ENCODE results near the gene CLIP2. TPM values are rescaled to one million over a fixed set of nuclear protein-coding genes. Genes with fewer than 3 reads are reported as not detected.
A peak's percentile ranks its signal among the peaks of the same experiment; 100 is the strongest.
"Not testable (repeated sequence)": the region's sequence is repeated elsewhere in the genome, so short reads cannot be mapped to it uniquely, and the experiment has no call there.

CLIP2 gene
- total RNA-seq, 1 experiment from 2014 or later: 28.9 TPM

DNA sequence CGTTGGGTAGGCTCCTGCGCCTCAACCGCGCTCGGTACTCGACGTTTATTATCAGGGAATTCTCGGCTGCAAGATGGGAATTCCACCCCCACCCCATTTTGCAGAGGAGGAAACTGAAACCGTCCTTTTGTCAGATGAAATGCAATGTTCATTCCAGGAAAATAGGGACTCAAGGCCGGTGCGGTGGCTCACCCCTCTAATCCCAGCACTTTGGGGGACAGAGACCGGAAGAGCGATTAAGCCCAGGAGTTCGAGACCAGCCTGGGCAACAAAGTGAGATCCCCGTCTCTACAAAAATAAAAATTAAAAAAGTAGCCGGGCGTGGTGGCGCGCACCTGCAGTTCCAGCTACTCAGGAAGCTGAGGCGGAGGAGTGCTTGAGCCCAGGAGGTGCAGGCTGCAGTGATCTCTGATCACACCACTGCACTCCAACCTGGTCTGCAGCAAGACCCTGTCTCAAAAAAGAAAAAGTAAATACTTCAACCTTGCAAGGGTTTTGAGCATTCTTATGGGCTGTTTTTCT is 34.3 kb upstream of the CLIP2 start:
- intact Hi-C loops (cut with micrococcal nuclease; ENCODE audit: unreplicated experiment): no loop called here
- H3K27me3 ChIP-seq (replicated peaks; ENCODE audit: insufficient read depth, low read depth, low read length, poor library complexity): no peaks in the 10 kb centered on the region
- BruUV-seq (replicated peaks): TSS peak; percentile 77
- H3K9me3 ChIP-seq (ENCODE audit: low read depth, low read length, poor library complexity, severe bottlenecking): no peaks in the 10 kb centered on the region
- TF ChIP-seq, protein P1, sequence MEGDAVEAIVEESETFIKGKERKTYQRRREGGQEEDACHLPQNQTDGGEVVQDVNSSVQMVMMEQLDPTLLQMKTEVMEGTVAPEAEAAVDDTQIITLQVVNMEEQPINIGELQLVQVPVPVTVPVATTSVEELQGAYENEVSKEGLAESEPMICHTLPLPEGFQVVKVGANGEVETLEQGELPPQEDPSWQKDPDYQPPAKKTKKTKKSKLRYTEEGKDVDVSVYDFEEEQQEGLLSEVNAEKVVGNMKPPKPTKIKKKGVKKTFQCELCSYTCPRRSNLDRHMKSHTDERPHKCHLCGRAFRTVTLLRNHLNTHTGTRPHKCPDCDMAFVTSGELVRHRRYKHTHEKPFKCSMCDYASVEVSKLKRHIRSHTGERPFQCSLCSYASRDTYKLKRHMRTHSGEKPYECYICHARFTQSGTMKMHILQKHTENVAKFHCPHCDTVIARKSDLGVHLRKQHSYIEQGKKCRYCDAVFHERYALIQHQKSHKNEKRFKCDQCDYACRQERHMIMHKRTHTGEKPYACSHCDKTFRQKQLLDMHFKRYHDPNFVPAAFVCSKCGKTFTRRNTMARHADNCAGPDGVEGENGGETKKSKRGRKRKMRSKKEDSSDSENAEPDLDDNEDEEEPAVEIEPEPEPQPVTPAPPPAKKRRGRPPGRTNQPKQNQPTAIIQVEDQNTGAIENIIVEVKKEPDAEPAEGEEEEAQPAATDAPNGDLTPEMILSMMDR (conservative IDR thresholded peaks at IDR 0.05; ENCODE audit: low read depth, low read length): no peak
- H3K4me1 ChIP-seq (ENCODE audit: insufficient read depth, low read length, poor library complexity, severe bottlenecking): no peaks in the 10 kb centered on the region
- H3K27ac ChIP-seq (ENCODE audit: low read depth, low read length, poor library complexity, severe bottlenecking): peak overlapping the region; percentile 98
- CTCF ChIA-PET: no interaction called here
- H3K36me3 ChIP-seq (ENCODE audit: insufficient read depth, low read length, poor library complexity, severe bottlenecking): peaks cover 20% of the 10 kb centered on the region
- no peak for DNase-seq (ENCODE audit: low spot score)
- POLR2A ChIA-PET (ENCODE audit: low non-redundant PET): no interaction called here
- H3K4me3 ChIP-seq (ENCODE audit: low read depth, low read length, poor library complexity, severe bottlenecking): peak overlapping the region; percentile 90

DNA sequence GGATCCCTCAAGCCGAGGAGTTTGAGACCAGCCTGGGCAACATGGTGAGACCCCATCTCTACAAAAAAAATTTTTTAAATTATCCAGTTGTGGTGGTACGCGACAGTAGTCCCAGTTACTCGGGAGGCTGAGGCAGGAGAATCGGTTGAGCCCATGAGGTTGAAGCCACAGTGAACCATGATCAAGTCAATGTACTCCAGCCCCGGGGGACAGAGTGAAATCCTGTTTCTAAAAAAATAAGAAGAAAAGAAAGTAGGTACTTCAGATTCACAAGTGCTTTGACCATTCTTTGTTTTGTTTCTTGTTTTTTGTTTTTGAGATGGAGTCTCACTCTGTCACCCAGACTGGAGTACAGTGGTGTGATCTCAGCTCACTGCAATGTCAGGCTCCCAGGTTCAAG is 33.7 kb upstream of the CLIP2 start:
- POLR2A ChIA-PET (ENCODE audit: low non-redundant PET); DNase-seq (ENCODE audit: low spot score); H3K9me3 ChIP-seq (ENCODE audit: low read depth, low read length, poor library complexity, severe bottlenecking); intact Hi-C loops (cut with micrococcal nuclease; ENCODE audit: unreplicated experiment); H3K27me3 ChIP-seq (replicated peaks; ENCODE audit: insufficient read depth, low read depth, low read length, poor library complexity); BruUV-seq (replicated peaks); CTCF ChIA-PET; H3K4me1 ChIP-seq (ENCODE audit: insufficient read depth, low read length, poor library complexity, severe bottlenecking): not testable (repeated sequence)
- Histone ChIP-seq H3K4me3 (ENCODE audit: low read depth, low read length, poor library complexity, severe bottlenecking) (peak overlapping the region; percentile 90), H3K27ac (ENCODE audit: low read depth, low read length, poor library complexity, severe bottlenecking) (peak overlapping the region; percentile 98), H3K36me3 (ENCODE audit: insufficient read depth, low read length, poor library complexity, severe bottlenecking) (peaks cover 14% of the 10 kb centered on the region)

DNA sequence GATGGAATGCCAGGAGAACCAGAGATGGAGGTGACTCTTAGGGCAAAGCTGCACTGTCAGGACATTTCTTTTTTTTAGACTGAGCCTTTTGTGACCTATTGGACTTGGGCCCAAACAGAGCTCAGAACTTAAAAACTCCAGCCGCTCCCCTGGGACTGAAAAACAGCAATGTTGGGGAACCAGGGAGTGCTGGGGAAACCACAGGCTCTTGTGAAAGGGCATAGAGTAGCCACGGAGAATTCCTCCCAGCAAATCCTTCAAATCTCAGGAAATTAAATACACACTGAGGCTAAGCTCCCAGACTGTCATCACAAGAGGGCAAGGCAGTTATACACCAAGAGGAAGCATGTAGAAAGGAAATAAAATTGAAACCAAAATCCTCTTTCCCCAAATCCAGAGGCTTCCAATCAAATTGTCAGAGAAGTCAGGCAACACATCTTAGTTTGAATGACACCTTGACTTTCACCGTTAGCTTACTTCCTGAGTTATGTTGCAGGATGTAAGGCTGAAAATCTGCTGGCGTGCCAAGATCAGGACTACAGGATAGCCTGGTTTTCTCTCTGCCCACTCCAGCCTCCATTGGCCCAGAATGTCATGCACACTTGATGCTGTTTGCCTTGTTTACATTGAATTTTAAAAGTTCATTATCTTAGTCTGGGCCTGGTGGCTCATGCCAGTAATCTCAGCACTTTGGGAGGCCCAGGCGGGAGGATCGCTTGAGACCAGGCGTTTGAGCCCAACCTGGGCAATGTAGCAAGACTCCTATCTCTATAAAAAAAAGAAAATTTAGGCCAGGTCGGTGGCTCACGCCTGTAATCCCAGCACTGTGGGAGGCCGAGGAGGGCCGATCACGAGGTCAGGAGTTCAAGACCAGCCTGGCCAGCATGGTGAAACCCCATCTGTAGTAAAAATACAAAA is 32.5 kb upstream of the CLIP2 start:
- intact Hi-C loops (cut with micrococcal nuclease; ENCODE audit: unreplicated experiment): no loop called here
- H3K4me3 ChIP-seq (ENCODE audit: low read depth, low read length, poor library complexity, severe bottlenecking): no peak overlapping the region
- no TSS peak for BruUV-seq (replicated peaks)
- no peaks in the 10 kb centered on the region for H3K27me3 ChIP-seq (replicated peaks; ENCODE audit: insufficient read depth, low read depth, low read length, poor library complexity)
- TF ChIP-seq, protein P1 (conservative IDR thresholded peaks at IDR 0.05; ENCODE audit: low read depth, low read length): no peak
- TF ChIP-seq EZH2 (IDR thresholded peaks at IDR 0.05; ENCODE audit: borderline replicate concordance, low read depth, low read length, poor library complexity, severe bottlenecking): no peak
- no peaks in the 10 kb centered on the region for H3K9me3 ChIP-seq (ENCODE audit: low read depth, low read length, poor library complexity, severe bottlenecking)
- H3K27ac ChIP-seq (ENCODE audit: low read depth, low read length, poor library complexity, severe bottlenecking): no peak overlapping the region
- DNase-seq (ENCODE audit: low spot score): no peak
- CTCF ChIA-PET: no interaction called here
- H3K4me1 ChIP-seq (ENCODE audit: insufficient read depth, low read length, poor library complexity, severe bottlenecking): no peaks in the 10 kb centered on the region
- H3K36me3 ChIP-seq (ENCODE audit: insufficient read depth, low read length, poor library complexity, severe bottlenecking): peaks cover 5% of the 10 kb centered on the region
- POLR2A ChIA-PET (ENCODE audit: low non-redundant PET): no interaction called here

DNA sequence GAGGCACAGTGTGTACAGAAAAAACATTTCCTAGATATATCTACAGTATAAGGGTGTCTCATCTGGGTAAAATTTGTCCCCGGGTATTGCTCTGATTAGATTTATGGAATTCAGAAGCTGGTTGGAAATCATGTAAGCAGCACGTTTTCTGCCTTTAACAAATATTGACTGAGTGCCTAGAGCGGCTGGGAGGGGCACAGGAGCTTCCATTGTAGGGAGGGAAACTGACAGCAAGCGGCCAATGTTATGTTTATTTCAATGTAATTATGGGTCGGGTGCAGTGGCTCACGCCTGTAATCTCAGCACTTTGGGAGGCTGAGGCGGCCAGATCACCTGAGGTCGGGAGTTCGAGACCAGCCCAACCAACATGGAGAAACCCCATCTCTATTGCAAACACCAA is 30.6 kb upstream of the CLIP2 start:
- no peaks in the 10 kb centered on the region for H3K27me3 ChIP-seq (replicated peaks; ENCODE audit: insufficient read depth, low read depth, low read length, poor library complexity)
- H3K4me3 ChIP-seq (ENCODE audit: low read depth, low read length, poor library complexity, severe bottlenecking): no peak overlapping the region
- H3K27ac ChIP-seq (ENCODE audit: low read depth, low read length, poor library complexity, severe bottlenecking): no peak overlapping the region
- intact Hi-C loops (cut with micrococcal nuclease; ENCODE audit: unreplicated experiment): no loop called here
- H3K36me3 ChIP-seq (ENCODE audit: insufficient read depth, low read length, poor library complexity, severe bottlenecking): no peaks in the 10 kb centered on the region
- H3K9me3 ChIP-seq (ENCODE audit: low read depth, low read length, poor library complexity, severe bottlenecking): no peaks in the 10 kb centered on the region
- DNase-seq (ENCODE audit: low spot score): no peak
- no peak for TF ChIP-seq EZH2 (IDR thresholded peaks at IDR 0.05; ENCODE audit: borderline replicate concordance, low read depth, low read length, poor library complexity, severe bottlenecking)
- TF ChIP-seq, protein P1 (conservative IDR thresholded peaks at IDR 0.05; ENCODE audit: low read depth, low read length): no peak
- CTCF ChIA-PET: no interaction called here
- H3K4me1 ChIP-seq (ENCODE audit: insufficient read depth, low read length, poor library complexity, severe bottlenecking): no peaks in the 10 kb centered on the region
- POLR2A ChIA-PET (ENCODE audit: low non-redundant PET): no interaction called here
- BruUV-seq (replicated peaks): no TSS peak

Data from A673 (cell line).